Measurements from ENCODE around the gene LMO1.

LMO1 gene

DNA sequence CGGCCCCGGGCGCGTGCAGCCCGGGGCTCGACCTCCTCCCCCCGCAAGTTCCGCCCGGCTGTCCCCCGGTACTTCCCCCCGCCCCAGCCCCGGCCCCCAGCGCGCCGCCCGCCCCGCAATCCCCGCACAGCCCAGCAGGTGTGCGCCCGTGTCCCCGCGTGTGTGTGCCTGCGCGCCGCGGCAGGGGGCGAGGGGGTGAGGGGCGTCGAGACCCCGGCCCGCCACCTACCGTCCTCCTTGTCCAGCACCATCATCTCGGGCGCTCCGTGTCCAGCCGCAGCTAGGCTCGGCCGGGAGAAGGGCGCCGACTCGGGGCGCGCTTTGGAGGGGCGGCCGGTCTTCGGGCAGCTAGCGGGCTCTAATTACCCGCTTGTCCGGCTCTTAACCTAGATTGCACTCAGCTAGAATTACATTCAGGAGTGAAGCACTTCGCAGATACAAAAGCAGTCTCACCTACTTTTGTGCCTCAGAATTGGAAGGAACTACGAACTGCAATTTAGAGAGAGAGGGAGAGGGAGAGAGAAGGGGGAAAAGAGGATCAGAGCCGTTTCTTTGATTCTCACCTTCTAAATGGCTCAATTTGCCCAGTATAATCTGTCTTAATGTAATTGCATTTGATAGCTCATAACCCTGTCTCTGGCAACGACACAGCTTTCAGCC is 439 bp downstream of the LMO1 start:
- DNase-seq, result no peak

DNA sequence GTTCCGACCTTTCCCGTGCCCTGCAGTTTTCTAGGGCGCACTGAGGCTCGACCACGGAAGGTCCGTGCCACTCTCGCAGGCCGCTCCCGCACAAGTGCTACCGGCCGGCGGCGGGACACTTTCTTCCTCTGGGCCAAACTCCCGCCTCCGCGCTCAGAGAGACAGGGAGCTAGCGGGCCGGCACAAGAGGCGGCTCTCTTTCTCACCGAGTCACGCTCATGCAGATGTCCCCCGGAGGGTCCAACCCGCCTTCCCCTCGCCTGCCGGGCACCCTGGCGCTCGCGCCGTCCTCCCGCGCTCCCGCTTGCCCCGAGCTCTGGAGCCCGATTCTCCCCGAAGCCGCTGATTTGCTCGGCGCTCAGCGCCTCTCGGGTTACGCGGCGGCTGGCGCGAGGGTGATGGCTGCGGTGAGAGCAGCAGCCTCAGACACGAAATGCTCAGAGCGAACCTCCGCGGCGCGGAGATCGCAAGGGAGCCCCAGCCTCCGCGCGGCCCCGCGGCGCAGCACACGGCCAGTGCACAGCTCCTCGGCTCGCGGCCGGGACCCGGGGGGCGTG is 1.0 kb downstream of the LMO1 start:
- no peak for DNase-seq

DNA sequence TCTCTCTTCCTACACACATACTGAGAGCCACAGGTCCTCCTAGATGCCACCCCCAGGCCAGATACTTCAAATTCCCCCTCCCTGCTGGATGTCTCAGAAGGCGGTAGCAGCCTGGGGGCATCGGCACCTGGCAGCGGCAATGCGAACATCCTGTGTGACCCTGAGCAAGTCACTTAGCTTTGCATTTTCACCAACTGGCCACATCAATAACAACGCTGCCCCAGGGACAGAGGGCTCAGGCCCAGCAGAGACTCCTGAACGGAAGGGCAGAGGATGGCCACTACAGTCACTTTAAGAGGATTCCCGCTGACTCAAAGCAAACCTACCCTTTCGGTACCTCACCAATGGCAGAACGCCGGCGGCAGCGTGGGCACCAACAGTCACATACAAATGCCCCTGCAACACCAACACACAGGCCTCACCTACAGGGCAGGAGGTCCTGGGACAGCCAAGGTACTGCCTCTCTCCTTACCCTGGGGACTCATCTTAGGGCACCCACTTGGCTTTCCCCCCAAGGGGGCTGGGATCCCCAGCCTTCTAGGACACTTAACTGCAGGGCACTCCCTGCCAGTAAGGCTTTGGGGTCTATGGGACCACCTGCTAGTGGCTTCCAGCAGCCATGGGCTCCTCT is 1.6 kb downstream of the LMO1 start:
- DNase-seq, result no peak

DNA sequence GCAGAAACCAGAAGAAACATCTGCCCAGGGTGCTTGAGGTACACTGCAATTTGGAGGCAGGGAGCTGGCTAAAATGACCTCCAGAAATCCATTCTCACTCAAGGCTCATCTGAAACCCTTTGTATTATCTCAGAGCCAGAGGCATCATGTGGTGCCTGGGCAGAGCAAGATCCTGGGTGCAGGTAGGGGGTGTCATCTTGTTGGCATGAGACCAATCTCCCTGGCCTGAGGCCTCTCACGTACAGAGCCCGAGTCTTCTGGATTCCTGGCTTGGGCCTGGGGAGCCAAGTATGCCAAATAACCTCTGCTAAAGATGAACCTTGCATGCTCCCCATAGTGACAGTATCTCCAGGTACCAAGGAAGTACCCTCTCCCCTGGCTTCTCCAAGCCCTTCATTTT is 2.4 kb downstream of the LMO1 start:
- DNase-seq, result no peak

DNA sequence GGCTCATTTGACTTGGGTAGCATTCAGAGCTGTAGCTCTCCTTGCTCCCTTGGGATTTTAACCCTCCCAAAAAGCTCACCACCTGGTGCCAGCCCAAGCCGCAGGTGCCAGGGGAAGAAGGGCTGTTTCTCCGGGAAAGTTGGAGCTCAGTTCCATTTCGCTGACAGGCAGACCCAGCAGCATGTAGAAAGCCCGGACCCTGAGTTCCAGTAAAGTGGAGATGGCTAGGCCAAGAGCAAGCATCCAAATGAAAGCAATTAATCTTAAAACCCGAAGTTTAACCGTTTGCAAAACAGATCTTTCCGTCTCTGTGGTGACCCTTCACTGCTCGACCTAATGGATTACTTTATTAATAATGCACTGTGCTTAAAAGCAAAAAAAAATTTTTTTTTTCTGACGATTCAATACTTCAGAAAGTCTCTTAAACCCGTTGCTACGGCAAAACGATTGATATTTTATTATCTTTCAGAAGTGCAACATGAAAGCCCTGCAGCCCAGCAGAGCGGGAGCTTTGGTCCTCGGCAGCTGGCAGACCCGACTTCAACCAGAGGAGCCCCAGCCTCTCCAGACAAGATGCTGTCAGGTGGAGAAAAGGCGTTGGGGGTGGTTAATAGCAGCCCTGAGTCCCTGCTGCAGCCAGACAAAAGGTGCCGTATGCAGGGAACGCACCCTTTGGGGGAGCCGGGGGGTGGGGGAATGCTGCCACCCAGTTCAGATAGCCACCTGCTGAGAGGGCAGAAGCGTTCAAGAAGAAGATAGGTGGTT is 3.3 kb downstream of the LMO1 start:
- no peak for DNase-seq

DNA sequence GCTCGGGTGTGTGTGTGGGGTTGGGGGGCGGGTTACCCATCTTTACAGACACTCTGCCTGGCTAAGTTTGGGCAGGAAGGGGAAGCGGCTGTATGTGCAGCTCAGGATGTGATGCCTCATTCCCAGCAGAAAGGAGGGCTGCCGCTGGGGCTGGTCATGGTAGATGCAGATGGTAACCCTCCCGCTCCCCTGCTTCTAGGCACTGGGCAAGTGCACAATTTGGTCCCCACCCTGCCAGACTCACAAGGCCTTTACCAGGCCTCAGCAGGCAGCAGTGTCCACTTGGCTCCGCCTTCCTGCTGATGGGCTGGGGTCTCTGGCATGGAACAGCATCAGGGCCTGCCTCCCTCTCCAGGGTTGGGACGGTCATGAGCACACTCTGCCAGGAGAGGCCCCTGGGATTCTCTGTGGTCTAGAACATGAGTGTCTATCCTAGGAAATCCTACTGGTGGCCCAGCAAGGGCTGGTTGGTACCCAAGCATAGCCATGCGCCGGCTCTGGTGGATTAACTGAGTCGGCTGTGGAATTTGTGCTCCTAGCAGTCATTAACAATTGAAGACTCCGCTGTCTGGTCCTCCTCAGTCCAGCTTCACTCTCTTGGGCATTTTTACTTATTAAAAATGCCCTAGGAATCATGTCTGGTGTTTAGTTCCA is 4.2 kb downstream of the LMO1 start:
- DNase-seq, result no peak

DNA sequence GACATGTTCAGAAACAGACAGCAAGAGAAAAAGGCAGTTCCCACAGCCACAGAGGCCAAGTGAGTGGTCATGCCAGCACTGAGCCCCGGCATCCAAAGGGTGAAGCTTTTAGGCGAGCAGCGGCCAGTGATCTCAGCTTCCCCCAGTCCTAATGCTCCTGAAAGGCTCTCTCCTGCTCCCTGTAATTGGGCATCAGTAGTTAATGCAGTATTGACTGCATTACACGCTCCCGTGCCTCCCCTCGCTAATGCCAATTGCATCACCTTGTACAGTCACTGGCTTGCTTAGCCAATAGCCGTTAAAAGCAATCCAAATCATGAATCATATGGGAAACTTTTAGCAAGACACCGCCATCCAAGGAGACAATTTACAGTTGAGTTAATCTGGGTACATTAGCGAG is 4.9 kb downstream of the LMO1 start:
- peak; percentile 26 to 57 for DNase-seq

DNA sequence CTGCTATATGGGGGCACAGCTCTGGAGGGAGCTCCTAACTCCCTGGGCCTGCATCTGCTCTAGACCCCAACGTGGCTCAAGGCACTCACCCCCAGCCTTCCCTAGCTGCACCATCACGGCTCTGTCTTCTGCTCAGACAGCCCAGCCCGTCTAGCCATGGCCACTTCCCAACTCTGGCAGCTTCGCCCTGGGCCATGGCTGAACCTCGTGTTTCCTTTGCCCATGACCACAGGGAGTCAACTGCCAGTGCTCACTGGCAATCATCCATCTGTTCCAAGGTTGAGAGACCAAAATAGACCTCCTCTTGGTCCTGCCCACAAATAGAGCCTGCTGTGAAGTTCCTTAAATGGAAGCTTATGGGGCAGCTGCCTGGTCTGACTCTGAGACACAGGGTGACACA is 5.4 kb downstream of the LMO1 start:
- peak; percentile 29 to 54 for DNase-seq

DNA sequence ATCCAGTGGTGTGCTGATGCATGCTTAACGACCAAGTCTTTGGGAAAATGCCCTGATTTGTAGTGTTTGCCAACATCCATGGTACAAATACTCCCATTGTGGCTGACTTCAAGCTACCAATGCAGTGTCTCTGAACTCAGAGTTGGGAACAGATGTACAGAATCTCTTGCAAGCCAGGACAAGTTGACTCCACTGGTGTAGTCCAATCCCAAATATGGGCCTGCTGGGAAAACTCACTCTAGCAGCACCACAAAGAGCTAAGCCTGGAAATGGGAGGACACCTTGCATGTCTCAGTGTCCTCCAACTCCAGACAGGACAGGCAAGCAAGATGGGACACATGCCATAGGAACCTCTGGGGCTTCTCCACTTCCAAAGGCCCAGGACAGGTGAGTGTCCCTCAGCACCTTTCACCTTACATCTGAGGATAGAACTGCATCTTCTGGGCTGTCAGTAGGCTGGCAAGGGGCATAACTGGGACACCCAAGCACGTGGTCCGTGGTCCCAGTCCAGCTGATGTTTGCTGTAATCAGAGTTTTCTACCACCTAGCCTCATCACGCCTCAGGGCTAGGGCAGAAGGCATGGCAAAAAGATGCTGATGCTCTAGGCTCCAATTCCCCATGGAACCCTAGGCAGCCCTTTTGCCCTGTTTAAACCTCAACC is 6.5 kb downstream of the LMO1 start:
- DNase-seq, result no peak

DNA sequence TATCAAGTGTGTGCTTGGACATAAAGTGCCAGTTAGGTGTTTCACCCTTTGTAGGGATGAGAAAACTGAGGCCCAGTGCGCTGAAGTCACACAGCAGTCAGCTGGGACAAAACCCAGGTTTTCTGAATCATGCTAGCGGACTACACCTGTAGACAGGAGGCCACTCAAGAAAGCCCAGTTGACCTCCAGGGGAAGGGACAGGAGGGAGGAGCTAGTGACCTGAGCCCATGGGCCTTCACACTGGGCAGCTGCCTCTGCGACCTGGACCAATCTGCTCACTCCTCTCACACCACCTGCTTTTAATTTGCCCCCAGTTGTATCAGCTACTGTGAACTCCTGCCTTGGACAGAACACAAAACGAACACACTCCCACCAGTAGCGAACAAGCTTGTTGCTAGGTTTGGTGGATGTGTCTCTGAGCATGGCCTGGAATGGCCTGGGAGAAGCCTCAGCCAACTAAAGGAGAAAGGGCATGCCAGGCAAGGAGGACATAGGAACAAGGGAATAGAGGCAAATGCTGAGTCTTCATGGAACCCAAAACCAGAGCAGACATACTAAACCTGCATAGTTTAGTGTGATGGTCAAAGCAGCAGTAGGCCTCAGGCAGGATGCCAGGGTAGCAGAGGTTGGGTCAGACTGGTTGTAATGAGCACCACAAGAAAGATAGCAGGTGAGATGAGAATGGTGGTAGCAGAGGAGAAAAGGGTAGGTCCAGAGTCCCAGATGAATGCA is 7.2 kb downstream of the LMO1 start:
- no peak for DNase-seq

DNA sequence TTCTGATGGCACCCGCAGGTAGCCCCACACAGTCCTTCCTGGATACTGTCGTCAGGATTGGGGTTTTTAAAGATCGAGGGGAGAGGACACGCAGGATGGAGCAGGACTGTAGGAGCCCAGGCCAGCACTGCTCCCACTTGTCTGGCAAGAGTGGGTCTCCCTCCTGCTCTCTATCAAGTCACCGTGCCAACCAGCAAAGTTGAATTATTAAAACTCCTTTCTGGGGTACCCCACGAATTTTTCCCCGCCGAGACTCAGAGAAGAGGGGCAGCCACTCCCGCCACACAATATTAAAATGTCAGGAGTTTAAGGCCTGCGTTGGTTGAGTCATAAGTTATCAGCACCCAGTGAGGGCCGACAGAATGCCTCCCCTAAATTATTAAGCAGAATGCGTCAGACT is 10.1 kb downstream of the LMO1 start:
- DNase-seq, result no peak

DNA sequence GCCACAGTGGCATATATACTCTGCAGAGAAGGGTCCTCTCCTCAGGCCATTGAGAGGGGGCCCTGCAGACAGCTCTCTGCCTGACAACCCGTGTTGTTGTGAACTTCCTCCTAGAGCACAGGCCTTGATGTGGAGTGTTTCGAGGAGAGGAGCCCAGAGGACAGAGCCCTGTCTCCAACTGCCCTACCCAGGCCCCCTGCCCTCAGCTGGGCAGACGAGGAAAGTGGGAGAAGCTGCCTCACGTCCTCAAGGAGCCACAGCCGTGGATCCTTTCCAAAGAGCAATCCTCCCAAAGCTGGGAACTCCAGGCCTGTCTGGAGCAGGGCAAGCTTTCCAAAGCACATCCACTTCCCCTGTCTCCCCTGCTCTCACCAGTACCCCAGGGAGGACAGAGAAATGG is 10.7 kb downstream of the LMO1 start:
- DNase-seq, result no peak

DNA sequence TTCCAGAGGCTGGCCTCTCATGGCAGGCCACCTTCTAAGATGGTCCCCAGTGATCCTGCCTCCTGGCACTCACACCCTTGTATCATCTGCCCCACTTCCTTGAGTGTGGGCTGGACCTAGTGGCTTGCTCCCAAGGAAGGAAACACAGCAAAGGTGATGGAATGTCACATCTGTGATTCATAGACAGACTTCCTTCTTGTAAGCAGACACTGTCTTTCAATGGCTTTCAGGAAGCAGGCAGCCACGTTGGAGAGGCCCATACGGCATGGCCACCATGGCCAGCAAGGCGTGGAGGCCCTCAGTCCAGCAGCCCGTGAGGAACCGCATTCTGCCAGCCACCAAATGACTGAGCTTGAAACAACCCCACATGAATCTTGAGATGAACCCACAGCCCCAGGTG is 11.3 kb downstream of the LMO1 start:
- DNase-seq, result no peak

DNA sequence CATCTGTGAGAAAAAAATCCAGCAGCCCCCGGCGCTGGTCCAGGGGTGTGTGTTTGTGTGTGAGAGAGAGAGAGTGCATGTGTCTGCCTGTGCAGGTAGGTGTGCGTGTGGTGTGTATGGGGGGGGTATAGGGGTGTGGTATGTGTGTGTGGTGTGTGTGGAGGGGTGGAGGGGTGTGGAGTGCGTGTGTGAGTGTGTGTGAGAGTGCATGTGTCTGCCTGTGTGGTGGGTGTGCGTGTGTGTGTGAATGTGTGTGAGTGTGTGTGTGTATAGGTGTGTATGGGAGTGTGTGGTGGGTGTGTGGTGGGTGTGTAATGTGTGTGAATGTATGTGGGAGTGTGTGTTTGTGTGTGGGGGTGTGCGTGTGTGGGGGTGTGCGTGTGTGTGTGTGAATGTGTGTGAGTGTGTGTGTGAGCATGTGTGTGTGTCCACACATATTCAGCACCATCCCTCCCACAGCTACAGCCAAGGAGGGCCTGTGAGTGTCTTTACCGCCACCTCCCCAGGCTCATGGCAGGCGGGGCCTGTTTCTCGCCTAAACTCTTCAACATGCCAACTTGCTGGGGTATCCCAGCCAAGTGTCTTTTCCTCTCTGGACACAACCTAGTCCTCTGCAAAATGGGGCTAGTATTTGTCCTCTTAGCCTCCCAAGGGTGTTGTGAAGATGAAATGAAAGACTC is 11.9 kb downstream of the LMO1 start:
- no peak for DNase-seq

DNA sequence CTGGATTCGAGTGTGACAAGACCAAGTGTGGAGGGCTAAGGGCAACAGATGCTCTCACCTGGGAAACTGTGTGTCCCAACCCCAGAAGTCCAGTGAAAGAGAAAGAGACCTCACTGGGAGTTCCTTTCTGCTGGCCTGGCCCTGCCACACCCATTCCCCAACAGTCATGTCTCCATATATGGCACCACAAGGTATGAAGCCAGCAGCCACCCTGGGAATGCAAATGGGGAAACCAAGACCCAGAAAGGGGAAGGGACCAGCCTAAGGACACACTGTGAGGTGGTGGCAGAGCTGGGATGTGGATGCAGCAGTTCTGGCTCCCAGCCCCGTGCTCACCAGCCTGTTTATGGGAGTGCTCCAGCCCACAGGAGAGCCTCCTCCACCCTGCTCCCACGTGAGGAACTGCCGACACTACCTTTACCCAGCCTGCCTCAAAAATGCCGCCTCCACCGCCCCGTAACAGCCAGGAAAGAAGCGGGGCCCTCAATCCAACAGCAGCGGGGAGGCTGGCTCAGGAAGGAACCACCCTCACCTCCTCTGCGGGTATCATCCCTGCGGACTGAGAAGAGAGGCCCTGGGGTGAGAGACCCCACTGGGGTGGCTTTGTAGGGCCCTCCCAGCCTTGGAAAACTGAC is 12.6 kb downstream of the LMO1 start:
- no peak for DNase-seq

DNA sequence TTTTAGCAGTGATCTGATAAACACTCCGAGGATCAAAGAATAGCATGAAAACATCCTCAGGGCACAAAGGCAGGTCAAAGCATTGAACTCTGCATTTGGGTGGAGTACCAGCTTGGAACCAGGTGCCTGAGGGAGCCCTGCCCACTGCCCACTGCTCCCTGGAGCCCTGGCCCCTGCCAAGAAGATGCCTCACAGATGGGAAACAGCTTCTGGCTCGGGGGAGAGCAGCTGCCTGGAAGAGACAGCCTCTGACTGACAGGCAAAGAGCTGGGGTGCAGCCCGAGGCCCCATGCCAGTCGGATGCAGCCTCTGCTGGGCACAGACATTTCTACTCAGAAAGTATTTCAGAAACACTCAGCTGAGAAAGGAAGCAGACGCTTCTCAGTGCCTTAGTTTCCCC is 13.2 kb downstream of the LMO1 start:
- no peak for DNase-seq

DNA sequence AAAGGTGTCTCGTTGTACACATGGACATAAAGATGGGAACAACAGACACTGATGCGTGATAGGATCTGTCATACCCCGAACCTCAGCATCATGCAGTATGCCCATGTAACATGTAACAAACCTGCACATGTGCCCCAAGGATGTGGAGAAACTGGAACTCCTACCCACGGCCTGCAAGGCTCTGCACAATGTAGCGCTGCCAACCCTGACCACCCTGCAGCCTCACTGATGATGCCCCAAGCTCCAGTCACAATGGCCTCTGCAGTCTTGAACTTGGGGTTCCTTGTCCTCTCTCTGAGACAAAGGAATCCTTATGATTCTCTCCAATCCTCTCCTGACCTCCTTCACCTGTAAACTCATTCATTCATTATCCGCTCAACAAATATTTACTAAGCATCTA is 14.2 kb downstream of the LMO1 start:
- DNase-seq, result no peak

DNA sequence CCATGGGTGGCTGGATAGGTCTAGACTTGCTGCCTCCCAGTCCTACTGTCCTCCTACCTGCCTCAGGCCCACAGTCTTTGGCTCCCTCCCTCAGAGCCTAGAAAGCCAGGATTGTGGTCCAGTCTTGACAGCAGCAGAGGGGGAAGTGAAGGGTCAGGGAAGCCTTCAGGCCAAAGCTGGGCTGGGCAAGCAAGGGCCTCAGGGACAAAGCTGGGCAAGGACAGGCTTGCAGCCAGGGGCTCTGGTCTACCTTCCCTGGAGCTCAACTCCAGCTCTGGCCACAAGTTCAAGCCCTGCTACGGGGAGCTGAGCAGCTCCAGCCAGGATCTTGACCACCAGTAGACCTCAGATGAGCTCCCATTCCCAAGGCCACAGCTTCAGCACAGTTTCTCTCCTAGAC is 14.9 kb downstream of the LMO1 start:
- no peak for DNase-seq

DNA sequence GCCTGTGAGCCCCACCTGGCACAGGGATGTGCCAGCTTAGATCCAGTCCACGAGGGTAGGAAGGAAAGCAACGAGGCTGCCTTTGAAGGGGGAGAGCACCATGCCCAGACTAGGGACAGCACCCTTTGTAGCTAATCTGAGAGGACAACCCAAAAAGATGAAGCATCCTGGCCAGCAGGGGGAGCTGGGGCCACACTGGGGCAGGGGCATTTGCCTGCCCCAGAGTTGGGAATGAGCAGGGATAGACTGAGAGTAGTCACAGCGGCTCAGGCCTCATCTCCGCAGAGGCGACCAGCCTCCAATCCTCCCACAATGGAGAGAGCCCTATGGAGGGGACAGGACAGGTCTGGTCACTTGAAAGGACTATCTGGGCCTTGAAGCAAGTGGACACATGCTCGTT is 16.4 kb downstream of the LMO1 start:
- peak in 1 of 2 donors; percentile 32 for DNase-seq

DNA sequence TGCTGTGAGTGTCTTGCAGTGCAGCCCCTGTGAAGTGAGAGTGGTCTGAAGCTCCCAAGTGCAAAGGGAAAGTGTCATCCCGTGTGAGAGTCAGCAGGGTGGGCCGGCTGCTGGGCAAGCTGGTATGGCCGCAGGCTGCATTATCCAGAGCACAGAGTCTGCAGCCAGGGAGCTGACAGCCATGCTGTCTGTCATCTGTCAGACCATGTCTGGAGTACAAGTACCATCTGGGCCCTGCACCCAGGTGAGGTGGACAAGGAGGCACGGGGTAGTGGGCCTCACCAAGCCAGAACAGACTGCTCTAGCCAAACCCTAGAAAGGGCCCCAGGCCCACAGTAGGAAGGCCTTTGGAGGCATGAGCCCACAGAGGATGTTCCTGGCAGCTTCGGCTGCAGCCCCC is 20.2 kb downstream of the LMO1 start:
- no peak for DNase-seq

Data from inflammatory macrophage (primary cell).